ENCODE data around the gene LAPTM5. TPM values are rescaled to one million over a fixed set of nuclear protein-coding genes. Genes with fewer than 3 reads are reported as not detected.

Gene LAPTM5
- total RNA-seq, 1 experiment from 2014 or later: 1.5 TPM

- ChIA-PET CTCF (interaction anchor here (2.4 to 4.7 kb wide), 4 partner anchors 20 to 133 kb away, joined by 18 to 210 read pairs (median 54); partner anchors contain the start of gene MATN1), POLR2A (interaction anchor here (3.2 kb wide), 1 partner anchor 59 kb away, joined by 43 read pairs; no protein-coding TSS in a partner anchor), RAD21 (ENCODE audit: low non-redundant PET in 1 of 2, low total read pairs in 2 of 2, uncharacterized antibody in 2 of 2, unreplicated experiment in 2 of 2) (interaction anchor here (3.2 to 3.4 kb wide), 2 partner anchors 58 to 59 kb away, joined by 35 to 39 read pairs; no protein-coding TSS in a partner anchor)
- no peak for TF ChIP-seq POLR2AphosphoS5 (IDR thresholded peaks at IDR 0.05; ENCODE audit: low read depth, low read length)
- no peak for TF ChIP-seq CEBPB (IDR thresholded peaks at IDR 0.05; ENCODE audit: low read depth)
- no peak for TF ChIP-seq TCF7L2 (IDR thresholded peaks at IDR 0.05; ENCODE audit: borderline replicate concordance, extremely low read depth, insufficient read depth, insufficient read length)
- TF ChIP-seq ZNF274 (IDR thresholded peaks at IDR 0.05; ENCODE audit: low read depth, low read length): no peak
- TF ChIP-seq, protein P1, sequence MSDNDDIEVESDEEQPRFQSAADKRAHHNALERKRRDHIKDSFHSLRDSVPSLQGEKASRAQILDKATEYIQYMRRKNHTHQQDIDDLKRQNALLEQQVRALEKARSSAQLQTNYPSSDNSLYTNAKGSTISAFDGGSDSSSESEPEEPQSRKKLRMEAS (IDR thresholded peaks at IDR 0.05): no peak
- TF ChIP-seq ZFX (IDR thresholded peaks at IDR 0.05): no peak
- no peak for TF ChIP-seq SRF (IDR thresholded peaks at IDR 0.05; ENCODE audit: low read depth)
- TF ChIP-seq EZH2 (IDR thresholded peaks at IDR 0.05): no peak
- TF ChIP-seq CTCF (IDR thresholded peaks at IDR 0.05 in 2 of 3, conservative IDR thresholded peaks at IDR 0.05 in 1 of 3; ENCODE audit: borderline replicate concordance in 1 of 3, insufficient read depth in 1 of 3, low read depth in 2 of 3, low read length in 2 of 3): no peak
- TF ChIP-seq, protein P2, sequence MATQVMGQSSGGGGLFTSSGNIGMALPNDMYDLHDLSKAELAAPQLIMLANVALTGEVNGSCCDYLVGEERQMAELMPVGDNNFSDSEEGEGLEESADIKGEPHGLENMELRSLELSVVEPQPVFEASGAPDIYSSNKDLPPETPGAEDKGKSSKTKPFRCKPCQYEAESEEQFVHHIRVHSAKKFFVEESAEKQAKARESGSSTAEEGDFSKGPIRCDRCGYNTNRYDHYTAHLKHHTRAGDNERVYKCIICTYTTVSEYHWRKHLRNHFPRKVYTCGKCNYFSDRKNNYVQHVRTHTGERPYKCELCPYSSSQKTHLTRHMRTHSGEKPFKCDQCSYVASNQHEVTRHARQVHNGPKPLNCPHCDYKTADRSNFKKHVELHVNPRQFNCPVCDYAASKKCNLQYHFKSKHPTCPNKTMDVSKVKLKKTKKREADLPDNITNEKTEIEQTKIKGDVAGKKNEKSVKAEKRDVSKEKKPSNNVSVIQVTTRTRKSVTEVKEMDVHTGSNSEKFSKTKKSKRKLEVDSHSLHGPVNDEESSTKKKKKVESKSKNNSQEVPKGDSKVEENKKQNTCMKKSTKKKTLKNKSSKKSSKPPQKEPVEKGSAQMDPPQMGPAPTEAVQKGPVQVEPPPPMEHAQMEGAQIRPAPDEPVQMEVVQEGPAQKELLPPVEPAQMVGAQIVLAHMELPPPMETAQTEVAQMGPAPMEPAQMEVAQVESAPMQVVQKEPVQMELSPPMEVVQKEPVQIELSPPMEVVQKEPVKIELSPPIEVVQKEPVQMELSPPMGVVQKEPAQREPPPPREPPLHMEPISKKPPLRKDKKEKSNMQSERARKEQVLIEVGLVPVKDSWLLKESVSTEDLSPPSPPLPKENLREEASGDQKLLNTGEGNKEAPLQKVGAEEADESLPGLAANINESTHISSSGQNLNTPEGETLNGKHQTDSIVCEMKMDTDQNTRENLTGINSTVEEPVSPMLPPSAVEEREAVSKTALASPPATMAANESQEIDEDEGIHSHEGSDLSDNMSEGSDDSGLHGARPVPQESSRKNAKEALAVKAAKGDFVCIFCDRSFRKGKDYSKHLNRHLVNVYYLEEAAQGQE (IDR thresholded peaks at IDR 0.05; ENCODE audit: low read depth): no peak
- TF ChIP-seq JUND (IDR thresholded peaks at IDR 0.05): no peak
- no peak for TF ChIP-seq YY1 (IDR thresholded peaks at IDR 0.05; ENCODE audit: extremely low read depth, insufficient replicate concordance, low read depth, low read length)
- no peak overlapping the region for H2AFZ ChIP-seq (ENCODE audit: low read depth, low read length, poor library complexity, severe bottlenecking)
- no peaks in the 10 kb centered on the region for H3K27me3 ChIP-seq (ENCODE audit: insufficient read depth, low read length)
- H3K36me3 ChIP-seq (ENCODE audit: control insufficient read depth in 1 of 2, insufficient read depth in 2 of 2, low read length in 2 of 2): no peaks in the 10 kb centered on the region
- no peaks in the 10 kb centered on the region for H3K79me2 ChIP-seq (ENCODE audit: insufficient read depth, low read length)
- H3K9me2 ChIP-seq (ENCODE audit: insufficient read depth): no peaks in the 10 kb centered on the region
- intact Hi-C loops (cut with micrococcal nuclease): no loop called here
- peaks cover 1 to 25% of the 10 kb centered on the region in 2 experiments; a peak in 3 of 4 replicates for H3K4me1 ChIP-seq (ENCODE audit: control insufficient read depth in 1 of 2, insufficient read depth in 2 of 2, low read length in 2 of 2)
- no peak overlapping the region for H3K4me2 ChIP-seq (ENCODE audit: low read length)
- no peak overlapping the region for H3K27ac ChIP-seq (ENCODE audit: low read depth, low read length)
- BruUV-seq (replicated peaks): no TSS peak
- no peak for ATAC-seq
- no peak for DNase-seq (ENCODE audit: low read depth, low spot score)
- H3K9ac ChIP-seq (ENCODE audit: low read length): no peak overlapping the region
- H3K9me3 ChIP-seq (ENCODE audit: control insufficient read depth in 1 of 2, insufficient read depth in 1 of 2, low read depth in 1 of 2, low read length in 2 of 2): no peaks in the 10 kb centered on the region
- no peaks in the 10 kb centered on the region for H4K20me1 ChIP-seq (ENCODE audit: insufficient read depth)
- no peak overlapping the region for H3K4me3 ChIP-seq (replicated peaks in 1 of 2; ENCODE audit: low read depth in 1 of 2, low read length in 2 of 2)
Observed at GRCh38 chr1:30777904-30778153, 20.3 kb upstream of the LAPTM5 start.

Measured in HCT116 (cell line).